Activated naive CD8-positive, alpha-beta T cell treated with anti-CD3 and anti-CD28 coated beads, Interleukin-2, amount 10 ng/mL, durations not matched to agents 7 days and 5 days (primary cell): ENCODE data around the gene RPL18. TPM values are rescaled to one million over a fixed set of nuclear protein-coding genes. Genes with fewer than 3 reads are reported as not detected.

ENCODE experiments used
- ATAC-seq: fragments of 150-1000 bp; cut with Tn5 transposase; one replicate; pipeline ENCODE4 v1.10.0; 2021; ENCODE audit warnings: low read depth, moderate library complexity
- POLR2A ChIA-PET: fragments of 350-600 bp; sonication (Branson Sonifier 250); formaldehyde crosslinking; loops from one replicate; lab custom pipeline; 2021; ENCODE audit warnings: antibody characterized with exemption; lab: Charles Lee
- DNase-seq: peaks from one replicate; pipeline ENCODE4 v3.0.0; 2021
- H3K27ac Mint-ChIP-seq: one replicate; pipeline ENCODE4 v1.8.0; 2022; ENCODE audit warnings: mild to moderate bottlenecking, mixed read lengths
- H3K27me3 Mint-ChIP-seq: one replicate; pipeline ENCODE4 v1.8.0; 2022; ENCODE audit warnings: mild to moderate bottlenecking, moderate library complexity, mixed read lengths
- H3K36me3 Mint-ChIP-seq: one replicate; pipeline ENCODE4 v1.8.0; 2021; ENCODE audit warnings: mild to moderate bottlenecking, mixed read lengths
- H3K4me1 Mint-ChIP-seq: one replicate; pipeline ENCODE4 v1.8.0; 2021; ENCODE audit warnings: mixed read lengths
- H3K4me3 Mint-ChIP-seq: one replicate; pipeline ENCODE4 v1.8.0; 2022; ENCODE audit warnings: mild to moderate bottlenecking, moderate library complexity, mixed read lengths
- H3K9me3 Mint-ChIP-seq: one replicate; pipeline ENCODE4 v1.8.0; 2021; ENCODE audit warnings: mixed read lengths
- total RNA-seq, 2 experiments: library from RNA; stranded (reverse); gene quantifications; one replicate each; pipeline ENCODE4 v1.2.3, GENCODE V29; 2021

RPL18 gene
- total RNA-seq, 2 experiments from 2014 or later, result 1,565 to 1,587 TPM

- Mint-ChIP-seq H3K27ac (no peak overlapping the region), H3K9me3 (no peaks in the 10 kb centered on the region), H3K4me3 (no peak overlapping the region), H3K36me3 (no peaks in the 10 kb centered on the region), H3K4me1 (no peaks in the 10 kb centered on the region), H3K27me3 (peaks cover 9% of the 10 kb centered on the region)
- POLR2A ChIA-PET, result no interaction called here
- no peak for ATAC-seq
- DNase-seq, result no peak
These were observed 45.8 kb downstream of the RPL18 start for GRCh38 chr19:48573163-48573505.

- DNase-seq (no peak), ATAC-seq (no peak)
- H3K27ac Mint-ChIP-seq, result no peak overlapping the region
- H3K27me3 Mint-ChIP-seq, result peaks cover 9% of the 10 kb centered on the region
- no peaks in the 10 kb centered on the region for H3K36me3 Mint-ChIP-seq
- no peaks in the 10 kb centered on the region for H3K4me1 Mint-ChIP-seq
- no peak overlapping the region for H3K4me3 Mint-ChIP-seq
- H3K9me3 Mint-ChIP-seq, result no peaks in the 10 kb centered on the region
- POLR2A ChIA-PET, result no interaction called here
These were observed 47.4 kb downstream of the RPL18 start for GRCh38 chr19:48571378-48572162.

- Mint-ChIP-seq H3K4me1 (no peaks in the 10 kb centered on the region), H3K9me3 (no peaks in the 10 kb centered on the region), H3K36me3 (no peaks in the 10 kb centered on the region), H3K27me3 (peaks cover 9% of the 10 kb centered on the region), H3K27ac (no peak overlapping the region), H3K4me3 (no peak overlapping the region)
- POLR2A ChIA-PET, result no interaction called here
- DNase-seq (no peak), ATAC-seq (no peak)
These were observed 49.2 kb downstream of the RPL18 start for GRCh38 chr19:48569814-48570213.

GRCh38 chr19:48568345-48568886 lies 50.6 kb downstream of the RPL18 start:
- Mint-ChIP-seq H3K27me3 (peaks cover 9% of the 10 kb centered on the region), H3K4me1 (no peaks in the 10 kb centered on the region), H3K9me3 (no peaks in the 10 kb centered on the region), H3K27ac (no peak overlapping the region), H3K36me3 (no peaks in the 10 kb centered on the region), H3K4me3 (no peak overlapping the region)
- ATAC-seq (no peak), DNase-seq (no peak)
- POLR2A ChIA-PET, result interaction anchor here (0.6 kb wide), 1 partner anchor 18 kb away, joined by 5 read pairs; no protein-coding TSS in a partner anchor

Other genes with a start within 250 kb of the RPL18 start
- 10 to 100 TPM; 75.8 to 75.9 TPM for gene KDELR1, start 227.6 kb downstream of the RPL18 start, total RNA-seq
- gene GRIN2D, start 225.5 kb downstream of the RPL18 start, total RNA-seq, result under 1 TPM; 0.14 to 0.17 TPM
- gene GRWD1, start 173.2 kb downstream of the RPL18 start, total RNA-seq, result 10 to 100 TPM; 31.3 to 36.0 TPM
- 1 to 10 TPM; 1.4 TPM for gene KCNJ14, start 163.6 kb downstream of the RPL18 start, total RNA-seq
- gene CYTH2, start 149.8 kb downstream of the RPL18 start, total RNA-seq, result 10 to 100 TPM; 57.6 to 59.1 TPM
- 10 to 100 TPM; 10.2 to 12.8 TPM for gene LMTK3, start 107.3 kb downstream of the RPL18 start, total RNA-seq
- not detected for gene SULT2B1, start 67.0 kb downstream of the RPL18 start, total RNA-seq
- gene SPACA4, start 12.4 kb downstream of the RPL18 start, total RNA-seq, result not detected
- gene FAM83E, start 4.1 kb downstream of the RPL18 start, total RNA-seq, result 1 to 10 TPM; 2.7 to 3.6 TPM
- 10 to 100 TPM; 31.4 to 31.8 TPM for gene SPHK2, start 328 bp upstream of the RPL18 start, total RNA-seq
- gene DBP, start 18.2 kb upstream of the RPL18 start, total RNA-seq, result 10 to 100 TPM; 34.0 to 34.8 TPM
- gene CA11, start 27.0 kb upstream of the RPL18 start, total RNA-seq, result 10 to 100 TPM in 1 of 2 experiments, 1 to 10 TPM in 1; 9.7 to 10.4 TPM
- gene NTN5, start 53.8 kb upstream of the RPL18 start, total RNA-seq, result 1 to 10 TPM; 1.8 to 2.3 TPM
- gene FUT2, start 76.8 kb upstream of the RPL18 start, total RNA-seq, result not detected
- 1 to 10 TPM; 1.5 to 2.1 TPM for gene MAMSTR, start 100.5 kb upstream of the RPL18 start, total RNA-seq
- gene RASIP1, start 121.4 kb upstream of the RPL18 start, total RNA-seq, result not detected
- gene IZUMO1, start 127.7 kb upstream of the RPL18 start, total RNA-seq, result not detected
- gene FUT1, start 133.5 kb upstream of the RPL18 start, total RNA-seq, result under 1 TPM; 0.14 to 0.22 TPM
- not detected for gene FGF21, start 136.3 kb upstream of the RPL18 start, total RNA-seq
- 10 to 100 TPM; 40.6 to 43.9 TPM for gene BCAT2, start 191.9 kb upstream of the RPL18 start, total RNA-seq
- 1 to 10 TPM; 2.6 to 3.3 TPM for gene HSD17B14, start 217.3 kb upstream of the RPL18 start, total RNA-seq
- gene PLEKHA4, start 249.4 kb upstream of the RPL18 start, total RNA-seq, result 1 to 10 TPM; 4.0 to 7.0 TPM